SK-N-SH (cell line): Measurements from ENCODE around the gene RPS6KA5. TPM values are rescaled to one million over a fixed set of nuclear protein-coding genes. Genes with fewer than 3 reads are reported as not detected.

Source experiments
- CTCF ChIA-PET: fragments of 300-600, 350-600 bp; formaldehyde crosslinking; extraction: SDS; loops from one replicate; lab custom pipeline; 2021; lab: Yijun Ruan, JAX
- POLR2A ChIA-PET: fragments of 350-600 bp; sonication (Branson Sonifier 250); formaldehyde crosslinking; extraction: SDS; loops from one replicate; lab custom pipeline; 2020; ENCODE audit warnings: antibody characterized with exemption, inconsistent platforms; lab: Yijun Ruan, JAX
- DNase-seq: peaks from one replicate; pipeline ENCODE4 v3.0.0; 2012
- H2AFZ ChIP-seq: fragments of 200-600 bp; sonication (generic); 2 replicates; pipeline ENCODE4 v1.8.1; 2016; ENCODE audit warnings: antibody characterized with exemption, mild to moderate bottlenecking, low read depth
- H3F3A ChIP-seq: fragments of 200-600 bp; sonication (generic); replicated peaks from 2 replicates; pipeline ENCODE3; 2016; ENCODE audit warnings: antibody characterized with exemption, mild to moderate bottlenecking; ENCODE audit not compliant: insufficient read depth
- H3K27ac ChIP-seq, 2 experiments: fragments of 200-500 bp in 1 of 2; fragments of 200-600 bp in 1 of 2; sonication (Bioruptor generic) in 1 of 2; sonication (generic), shearing (Covaris generic) in 1 of 2; 2 replicates each; pipeline versions ENCODE4 v1.5.1 to v1.6.1; 2014 to 2016; ENCODE audit warnings: low read depth in 2 of 2, inconsistent platforms in 1 of 2, low read length in 1 of 2, mild to moderate bottlenecking in 1 of 2, mixed read lengths in 1 of 2
- H3K27me3 ChIP-seq: fragments of 200-600 bp; sonication (generic), shearing (Covaris generic); 2 replicates; pipeline ENCODE4 v1.6.1; 2016; ENCODE audit warnings: mixed run types; ENCODE audit not compliant: insufficient read depth
- H3K36me3 ChIP-seq, 2 experiments: fragments of 200-500 bp in 1 of 2; fragments of 200-600 bp in 1 of 2; sonication (Bioruptor generic) in 1 of 2; sonication (generic) in 1 of 2; replicated peaks in 1 of 2; 2 replicates each; pipeline versions ENCODE3 to v1.5.1; 2014 to 2016; ENCODE audit warnings: low read length in 1 of 2, mild to moderate bottlenecking in 1 of 2; ENCODE audit not compliant: insufficient read depth in 2 of 2, control insufficient read depth in 1 of 2
- H3K4me1 ChIP-seq, 2 experiments: fragments of 200-500 bp in 1 of 2; fragments of 200-600 bp in 1 of 2; sonication (Bioruptor generic) in 1 of 2; sonication (generic), shearing (Covaris generic) in 1 of 2; 2 replicates each; pipeline versions ENCODE4 v1.5.1 to v1.6.1; 2014 to 2016; ENCODE audit warnings: low read depth in 1 of 2, low read length in 1 of 2, mixed run types in 1 of 2; ENCODE audit not compliant: insufficient read depth in 2 of 2, control insufficient read depth in 1 of 2
- H3K4me2 ChIP-seq: fragments of 200-600 bp; sonication (generic), shearing (Covaris generic); 2 replicates; pipeline ENCODE4 v1.6.1; 2017; ENCODE audit warnings: mixed run types
- H3K4me3 ChIP-seq, 2 experiments: fragments of 200-500 bp in 1 of 2; fragments of 200-600 bp in 1 of 2; sonication (Bioruptor generic) in 1 of 2; sonication (generic), shearing (Covaris generic) in 1 of 2; 2 replicates each; pipeline versions ENCODE4 v1.5.1 to v1.8.1; 2014 to 2016; ENCODE audit warnings: low read depth in 2 of 2, inconsistent platforms in 1 of 2, low read length in 1 of 2, mild to moderate bottlenecking in 1 of 2, mixed read lengths in 1 of 2, moderate library complexity in 1 of 2
- H3K79me2 ChIP-seq: fragments of 200-600 bp; sonication (generic); 2 replicates; pipeline ENCODE4 v1.8.1; 2017; ENCODE audit warnings: mild to moderate bottlenecking; ENCODE audit not compliant: insufficient read depth
- H3K9ac ChIP-seq: fragments of 200-600 bp; sonication (generic); 2 replicates; pipeline ENCODE4 v1.6.1; 2017; ENCODE audit warnings: mixed run types
- H3K9me2 ChIP-seq: fragments of 200-600 bp; sonication (generic); 2 replicates; pipeline ENCODE4 v1.6.1; 2017; ENCODE audit warnings: mixed run types
- H3K9me3 ChIP-seq: fragments of 200-600 bp; sonication (generic); 2 replicates; pipeline ENCODE4 v1.6.1; 2017; ENCODE audit warnings: mixed run types, mild to moderate bottlenecking, moderate library complexity
- H4K20me1 ChIP-seq: fragments of 200-600 bp; sonication (generic); 2 replicates; pipeline ENCODE4 v1.6.1; 2017; ENCODE audit warnings: mild to moderate bottlenecking, mixed run types; ENCODE audit not compliant: insufficient read depth
- ELF1 ChIP-seq: IDR thresholded peaks from 2 replicates; pipeline ENCODE4 v1.4.0; 2012
- EP300 ChIP-seq, 2 experiments: IDR thresholded peaks; 2 replicates each; pipeline versions ENCODE4 v1.4.0 to v1.6.1; 2012; ENCODE audit warnings: borderline replicate concordance in 1 of 2, low read depth in 1 of 2, low read length in 1 of 2
- FOXJ3 ChIP-seq: sonication (generic); formaldehyde crosslinking; IDR thresholded peaks from 2 replicates; pipeline ENCODE4 v1.5.1; 2020; ENCODE audit warnings: mild to moderate bottlenecking, missing genetic modification reagents
- MXI1 ChIP-seq: IDR thresholded peaks from 2 replicates; pipeline ENCODE4 v1.6.1; 2012; ENCODE audit warnings: mild to moderate bottlenecking, low read depth, low read length, improper control_type of control experiment
- NRF1 ChIP-seq: IDR thresholded peaks from 2 replicates; pipeline ENCODE4 v1.6.1; 2012; ENCODE audit warnings: low read depth, mild to moderate bottlenecking, low read length
- RAD21 ChIP-seq: IDR thresholded peaks from 2 replicates; pipeline ENCODE4 v1.6.1; 2012; ENCODE audit warnings: mild to moderate bottlenecking, low read length
- REST ChIP-seq: IDR thresholded peaks from 2 replicates; pipeline ENCODE4 v1.6.1; 2012; ENCODE audit warnings: mild to moderate bottlenecking, low read depth, low read length, moderate library complexity
- RXRA ChIP-seq: IDR thresholded peaks from 2 replicates; pipeline ENCODE4 v1.4.0; 2012; ENCODE audit warnings: low read depth, mild to moderate bottlenecking, borderline replicate concordance
- SIN3A ChIP-seq: IDR thresholded peaks from 2 replicates; pipeline ENCODE4 v1.6.1; 2012; ENCODE audit warnings: low read depth, mild to moderate bottlenecking, low read length, moderate library complexity, borderline replicate concordance
- TEAD4 ChIP-seq: IDR thresholded peaks from 2 replicates; pipeline ENCODE4 v1.4.0; 2012; ENCODE audit warnings: mild to moderate bottlenecking, borderline replicate concordance; ENCODE audit not compliant: insufficient read depth
- USF2 ChIP-seq: fragments of 150-350 bp; IDR thresholded peaks from 2 replicates; pipeline ENCODE4 v1.6.1; 2017; ENCODE audit warnings: antibody characterized with exemption, low read length, low read depth, borderline replicate concordance
- ZBTB33 ChIP-seq: IDR thresholded peaks from 2 replicates; pipeline ENCODE4 v1.4.0; 2012; ENCODE audit warnings: low read depth, borderline replicate concordance
- WGBS: methylation state at CpG from one replicate; pipeline ENCODE4 v1.1.6; 2017; ENCODE audit warnings: low lambda C conversion rate; 5-methylcytosine and 5-hydroxymethylcytosine counted together
- polyA plus RNA-seq, 3 experiments: library from polyadenylated mRNA; depleted of rRNA; stranded (reverse); fragments of >200 nt; gene quantifications; 2 replicates each; pipeline ENCODE4 v1.2.3, GENCODE V29; 2012
- TF ChIP-seq, protein P1 (sequence below): fragments of 150-350 bp; IDR thresholded peaks from 2 replicates; pipeline ENCODE4 v1.6.1; 2016; ENCODE audit warnings: mild to moderate bottlenecking, low read depth, low read length

RPS6KA5 gene
- polyA plus RNA-seq, 1 of the 3 experiments (the other 2 are of a cell fraction) = 0.67 TPM

DNA sequence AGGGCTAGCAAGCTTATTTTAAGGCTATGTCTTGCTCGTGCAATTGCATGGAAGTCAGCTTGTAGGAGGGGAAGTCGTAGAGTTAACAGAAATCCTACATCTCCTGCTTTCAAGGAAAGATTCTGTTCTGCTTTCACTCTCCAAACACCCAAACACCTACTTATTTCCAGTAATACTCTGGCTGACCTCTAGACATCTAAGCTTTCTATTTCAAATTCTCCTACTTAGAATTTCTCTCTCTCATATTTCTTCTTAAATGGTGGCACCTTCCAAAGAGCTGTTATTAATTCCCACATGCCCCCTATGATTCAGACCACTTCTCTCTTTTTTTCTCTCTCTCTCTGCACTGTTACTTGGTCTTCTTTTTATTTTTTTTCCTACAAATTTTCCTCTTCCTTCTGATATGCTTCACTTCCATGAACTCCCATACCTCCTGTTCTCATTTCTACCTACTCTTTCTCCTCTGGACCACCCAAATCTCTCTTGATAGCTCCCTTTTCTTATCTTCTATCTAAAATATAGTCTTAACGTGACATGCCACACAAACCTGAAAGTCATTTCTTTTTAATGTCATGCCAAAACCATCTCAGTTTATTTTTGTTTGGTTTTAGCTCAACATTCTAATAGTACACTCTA, 90.8 kb downstream of the RPS6KA5 start:
- no peaks in the 10 kb centered on the region for H4K20me1 ChIP-seq
- H3F3A ChIP-seq = no peaks in the 10 kb centered on the region
- TF ChIP-seq RAD21 (no peak), RXRA (no peak), ZBTB33 (no peak)
- TF ChIP-seq, protein P1, sequence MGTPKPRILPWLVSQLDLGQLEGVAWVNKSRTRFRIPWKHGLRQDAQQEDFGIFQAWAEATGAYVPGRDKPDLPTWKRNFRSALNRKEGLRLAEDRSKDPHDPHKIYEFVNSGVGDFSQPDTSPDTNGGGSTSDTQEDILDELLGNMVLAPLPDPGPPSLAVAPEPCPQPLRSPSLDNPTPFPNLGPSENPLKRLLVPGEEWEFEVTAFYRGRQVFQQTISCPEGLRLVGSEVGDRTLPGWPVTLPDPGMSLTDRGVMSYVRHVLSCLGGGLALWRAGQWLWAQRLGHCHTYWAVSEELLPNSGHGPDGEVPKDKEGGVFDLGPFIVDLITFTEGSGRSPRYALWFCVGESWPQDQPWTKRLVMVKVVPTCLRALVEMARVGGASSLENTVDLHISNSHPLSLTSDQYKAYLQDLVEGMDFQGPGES = no peak
- no peaks in the 10 kb centered on the region for H3K9me3 ChIP-seq
- H3K36me3 ChIP-seq = no peaks in the 10 kb centered on the region
- H3K4me3 ChIP-seq = no peak overlapping the region
- no peak overlapping the region for H3K9ac ChIP-seq
- no peaks in the 10 kb centered on the region; a peak in 1 of 4 replicates for H3K4me1 ChIP-seq
- CTCF ChIA-PET = no interaction called here
- no peak for DNase-seq
- 58% methylated on average over 3 of the region's 3 CpGs for WGBS
- no peaks in the 10 kb centered on the region for H3K79me2 ChIP-seq
- no peak overlapping the region for H3K27ac ChIP-seq
- POLR2A ChIA-PET = no interaction called here
- no peak overlapping the region for H3K4me2 ChIP-seq
- H3K9me2 ChIP-seq = no peaks in the 10 kb centered on the region
- no peaks in the 10 kb centered on the region for H3K27me3 ChIP-seq
- H2AFZ ChIP-seq = no peak overlapping the region

- DNase-seq = no peak
- Histone ChIP-seq H3K4me2 (no peak overlapping the region), H4K20me1 (no peaks in the 10 kb centered on the region), H3K27ac (no peak overlapping the region), H3K36me3 (no peaks in the 10 kb centered on the region), H3K4me1 (no peaks in the 10 kb centered on the region; a peak in 1 of 4 replicates), H3K4me3 (no peak overlapping the region), H3K27me3 (no peaks in the 10 kb centered on the region), H3F3A (no peaks in the 10 kb centered on the region), H3K9ac (no peak overlapping the region), H2AFZ (no peak overlapping the region), H3K9me2 (no peaks in the 10 kb centered on the region), H3K79me2 (no peaks in the 10 kb centered on the region), H3K9me3 (no peaks in the 10 kb centered on the region)
- POLR2A ChIA-PET = no interaction called here
- WGBS = 65% methylated on average over 2 of the region's 2 CpGs
- CTCF ChIA-PET = interaction anchor here (1.1 kb wide), 2 partner anchors 9 to 17 kb away, joined by 3 read pairs; no protein-coding TSS in a partner anchor
- no peak for TF ChIP-seq ELF1
Measured at GRCh38 chr14:90968025-90968424, 92.4 kb downstream of the RPS6KA5 start.

- Histone ChIP-seq H3K9me3 (no peaks in the 10 kb centered on the region), H3K4me2 (no peak overlapping the region), H3K36me3 (no peaks in the 10 kb centered on the region), H3F3A (no peaks in the 10 kb centered on the region), H3K9me2 (no peaks in the 10 kb centered on the region), H2AFZ (no peak overlapping the region), H3K9ac (no peak overlapping the region), H3K27ac (no peak overlapping the region), H3K27me3 (no peaks in the 10 kb centered on the region), H3K4me3 (no peak overlapping the region), H3K4me1 (no peaks in the 10 kb centered on the region; a peak in 1 of 4 replicates), H4K20me1 (no peaks in the 10 kb centered on the region), H3K79me2 (no peaks in the 10 kb centered on the region)
- CTCF ChIA-PET = no interaction called here
- DNase-seq = no peak
- POLR2A ChIA-PET = no interaction called here
- WGBS = 68% methylated on average over 3 of the region's 3 CpGs
- TF ChIP-seq MXI1 (no peak), USF2 (no peak), FOXJ3 (CRISPR knock-in tag) (no peak), REST (no peak), SIN3A (no peak), EP300 (IDR thresholded peaks at IDR 0.05; ENCODE audit: borderline replicate concordance in 1 of 2, low read depth in 1 of 2, low read length in 1 of 2) (no peak), TEAD4 (no peak), NRF1 (no peak)
Measured at GRCh38 chr14:90966493-90966892, 93.9 kb downstream of the RPS6KA5 start.
